GM18873 (cell line): ENCODE results near the gene C2orf92.

Source experiments
- ATAC-seq: cut with Tn5 transposase; IDR thresholded peaks from one replicate; pipeline ENCODE4 v1.9.1; 2021; ENCODE audit warnings: mild to moderate bottlenecking, moderate library complexity, moderate number of reproducible peaks; ENCODE audit not compliant: unreplicated experiment, low FRiP score

C2orf92 gene

GRCh38 chr2:97726261-97727064 lies 57.0 kb downstream of the C2orf92 start:
- ATAC-seq = no peak

DNA sequence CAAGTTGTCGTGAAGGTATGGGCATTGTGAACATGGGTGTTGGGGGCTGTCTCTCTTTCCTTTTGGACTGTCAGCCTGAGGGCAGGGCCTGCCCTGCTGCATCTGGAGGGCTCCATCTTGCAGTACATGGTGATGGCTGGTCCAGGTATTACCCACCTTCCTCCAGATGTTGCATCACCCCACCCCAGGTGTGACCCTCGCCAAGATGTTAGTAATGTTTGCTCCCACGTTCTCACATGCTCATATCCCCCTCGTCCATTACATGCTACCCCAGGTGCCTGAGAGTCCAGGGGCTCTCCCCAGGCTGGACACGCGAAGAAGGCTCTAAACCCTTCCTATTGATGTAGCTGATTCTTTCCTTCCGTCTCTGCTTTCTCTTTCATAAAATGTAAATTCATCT lies 57.8 kb downstream of the C2orf92 start:
- no peak for ATAC-seq

DNA sequence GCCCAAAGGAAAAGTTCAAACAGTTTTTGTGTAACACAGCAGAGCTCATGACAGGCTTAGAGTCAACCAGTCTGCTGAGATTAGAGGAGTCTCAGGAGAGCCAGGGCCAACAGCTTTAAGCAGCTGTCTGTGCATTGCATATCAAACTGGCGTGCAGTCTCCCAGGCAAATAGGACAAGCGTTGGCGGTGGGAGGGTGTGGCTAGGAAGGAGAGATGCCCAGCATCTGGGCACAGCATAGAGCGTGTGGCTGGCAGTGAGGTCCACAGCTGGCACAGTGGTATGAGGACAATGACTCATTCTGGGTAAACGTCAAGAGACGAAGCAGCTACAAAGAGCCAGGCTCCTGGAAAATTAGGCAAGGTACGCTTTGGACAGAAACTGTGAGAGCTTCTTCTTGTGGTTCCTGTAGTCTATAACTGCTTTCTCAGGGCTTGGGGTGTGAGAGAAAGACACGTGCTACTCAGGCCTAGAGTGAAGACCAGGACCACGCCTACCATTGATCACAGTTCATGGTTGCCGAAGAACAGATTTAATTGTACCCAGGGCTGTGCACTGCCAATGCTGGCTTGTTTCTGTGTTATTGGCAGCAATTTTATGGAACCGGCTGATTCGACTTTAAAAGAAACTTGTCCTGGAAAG lies 58.7 kb downstream of the C2orf92 start:
- ATAC-seq = no peak

- no peak for ATAC-seq
These were observed 60.7 kb downstream of the C2orf92 start for GRCh38 chr2:97730245-97730644.

- no peak for ATAC-seq
These were observed 61.9 kb downstream of the C2orf92 start for GRCh38 chr2:97731274-97732020.

DNA sequence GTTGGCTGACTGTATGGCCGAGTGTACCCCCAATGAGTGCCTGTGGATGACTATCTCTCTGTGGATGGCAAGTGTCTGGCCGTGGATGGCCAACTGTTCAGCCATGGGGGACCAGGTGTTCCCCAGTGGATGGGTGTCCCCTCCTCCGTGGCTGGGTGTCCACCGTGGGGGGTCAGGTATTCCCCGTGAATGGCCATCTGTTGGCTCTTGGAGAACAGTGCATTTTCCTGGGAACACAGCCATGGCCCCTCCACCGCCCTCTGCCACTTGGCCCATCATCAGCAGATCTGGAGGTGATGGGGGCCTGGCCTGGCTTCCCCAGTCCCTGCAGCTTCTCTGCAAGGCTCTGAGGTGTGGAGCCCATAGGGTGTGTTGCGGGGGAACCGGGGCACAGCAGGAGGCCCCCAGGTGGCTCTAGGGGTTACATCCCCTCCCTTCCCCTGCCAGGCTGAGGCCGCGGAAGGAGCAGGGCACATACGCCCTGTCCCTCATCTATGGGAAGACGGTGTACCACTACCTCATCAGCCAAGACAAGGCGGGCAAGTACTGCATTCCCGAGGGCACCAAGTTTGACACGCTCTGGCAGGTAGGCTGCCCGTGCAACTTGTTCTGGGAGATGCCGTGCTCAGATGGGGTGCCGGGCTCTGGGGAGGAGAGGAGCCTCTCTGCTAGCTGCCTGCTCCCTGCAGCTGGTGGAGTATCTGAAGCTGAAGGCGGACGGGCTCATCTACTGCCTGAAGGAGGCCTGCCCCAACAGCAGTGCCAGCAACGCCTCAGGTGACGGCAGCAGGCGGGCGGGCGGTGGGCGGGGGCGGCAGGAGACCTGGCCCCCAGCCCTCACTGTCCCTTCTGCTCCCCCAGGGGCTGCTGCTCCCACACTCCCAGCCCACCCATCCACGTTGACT lies 63.2 kb downstream of the C2orf92 start:
- ATAC-seq = no peak

DNA sequence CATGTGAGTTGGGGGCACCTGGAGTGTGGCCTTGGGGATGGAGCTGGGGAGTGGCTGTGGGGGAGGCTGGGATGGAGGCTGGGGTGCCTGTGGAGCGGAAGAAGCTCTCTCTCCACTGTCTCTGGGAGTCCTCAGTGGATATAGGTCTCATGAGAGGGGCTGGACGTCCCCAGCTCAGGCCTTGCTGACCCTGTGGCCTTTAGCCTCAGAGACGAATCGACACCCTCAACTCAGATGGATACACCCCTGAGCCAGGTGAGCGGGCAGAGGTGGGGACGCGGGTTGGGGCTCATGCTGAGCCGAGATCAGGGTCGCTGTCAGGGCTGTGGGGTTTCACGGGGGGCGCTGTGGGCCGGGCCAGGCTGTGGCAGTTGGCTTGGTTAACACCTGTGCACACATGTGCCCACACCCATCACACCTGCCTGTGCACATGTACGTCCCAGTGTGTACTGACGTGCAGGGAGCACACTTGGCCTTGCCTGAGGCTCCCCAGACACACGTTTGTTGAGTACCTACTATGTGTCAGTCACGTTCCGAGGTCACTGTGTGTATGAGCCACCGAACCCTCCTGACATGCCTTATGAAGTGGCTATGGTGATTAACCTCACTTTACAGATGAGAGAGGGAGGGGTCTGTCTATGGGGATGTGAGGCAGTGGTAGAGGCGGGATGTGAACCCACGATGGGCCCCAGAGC lies 64.0 kb downstream of the C2orf92 start:
- no peak for ATAC-seq

DNA sequence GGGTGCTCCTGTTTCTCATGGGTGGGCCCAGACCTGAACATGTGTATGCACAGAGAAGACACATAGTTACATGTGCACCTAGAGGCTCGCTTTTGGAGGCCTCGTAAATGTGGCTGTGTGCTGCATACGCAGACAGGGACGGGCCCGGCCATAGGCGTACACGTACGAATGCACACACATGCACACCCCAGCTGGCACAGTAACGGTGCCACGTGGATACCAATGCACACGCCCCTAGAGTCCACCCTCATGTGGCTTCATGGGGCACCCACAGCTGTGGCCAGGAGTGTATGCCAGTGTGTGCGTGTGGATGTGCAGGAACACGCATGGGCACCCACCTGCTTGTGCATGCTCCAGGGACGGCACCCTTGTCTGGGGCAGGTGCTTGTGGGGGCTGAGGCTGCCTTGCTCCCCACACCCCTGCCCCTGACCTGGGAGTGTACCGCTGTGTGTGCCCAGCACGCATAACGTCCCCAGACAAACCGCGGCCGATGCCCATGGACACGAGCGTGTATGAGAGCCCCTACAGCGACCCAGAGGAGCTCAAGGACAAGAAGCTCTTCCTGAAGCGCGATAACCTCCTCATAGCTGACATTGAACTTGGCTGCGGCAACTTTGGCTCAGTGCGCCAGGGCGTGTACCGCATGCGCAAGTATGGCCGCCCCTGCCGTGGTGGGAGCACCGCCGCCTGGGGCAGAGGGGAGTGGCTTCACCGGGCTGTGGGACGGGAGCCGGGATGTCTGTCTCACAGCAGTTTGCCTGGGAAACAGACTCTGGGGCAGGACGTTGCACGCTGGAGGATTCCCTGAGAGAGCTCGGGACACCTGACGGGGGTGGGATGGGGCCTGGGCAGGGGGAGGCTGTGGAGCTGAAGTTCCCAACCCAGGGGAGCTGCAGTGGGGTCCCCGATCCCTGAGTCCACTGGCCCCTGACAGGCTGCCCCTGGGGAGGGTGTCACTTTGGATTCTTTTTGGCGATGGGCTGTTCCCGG lies 64.8 kb downstream of the C2orf92 start:
- no peak for ATAC-seq

GRCh38 chr2:97735161-97735561 lies 65.6 kb downstream of the C2orf92 start:
- ATAC-seq = no peak

GRCh38 chr2:97736185-97736584 lies 66.7 kb downstream of the C2orf92 start:
- ATAC-seq = no peak

- no peak for ATAC-seq
These were observed 67.3 kb downstream of the C2orf92 start for GRCh38 chr2:97736608-97737330.

- no peak for ATAC-seq
These were observed 68.1 kb downstream of the C2orf92 start for GRCh38 chr2:97737421-97738178.

DNA sequence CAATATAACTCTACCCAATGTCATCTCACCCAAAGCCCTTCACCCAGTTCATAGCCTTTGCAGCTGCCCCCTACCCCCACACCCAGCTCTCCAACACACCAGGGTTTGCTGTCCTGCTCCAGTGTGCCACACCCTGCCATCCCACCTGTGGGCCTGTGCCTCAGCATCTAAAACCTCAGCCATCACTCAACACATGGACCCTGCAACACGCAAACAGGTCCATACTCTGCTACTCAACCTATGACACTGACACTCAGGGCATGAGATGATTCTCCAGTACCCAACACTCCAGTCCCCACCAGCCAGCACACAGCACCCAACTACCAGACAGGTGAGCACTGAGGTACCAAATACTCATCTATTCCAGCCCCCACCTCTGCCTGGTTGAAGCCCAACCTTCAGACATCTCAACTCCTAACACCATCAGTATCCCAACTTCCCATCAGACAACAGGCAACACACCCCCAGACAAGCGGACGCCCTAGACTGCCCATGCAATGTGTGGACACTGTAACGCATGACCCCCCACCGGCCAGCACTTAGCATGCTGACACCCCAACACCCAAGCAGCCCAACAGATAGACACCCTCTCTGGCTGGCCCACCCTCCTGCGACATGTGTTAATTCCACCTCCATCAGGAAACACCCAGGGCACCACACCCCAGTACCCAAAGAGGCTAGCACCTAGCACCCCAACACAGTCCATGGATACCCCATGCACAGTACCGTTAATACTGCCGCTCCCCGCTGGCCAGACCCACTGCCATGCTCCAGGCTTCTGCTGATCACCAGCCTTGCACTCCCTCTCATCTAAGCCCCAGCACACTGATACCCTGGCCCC lies 68.9 kb downstream of the C2orf92 start:
- no peak for ATAC-seq

GRCh38 chr2:97739020-97739892 lies 69.7 kb downstream of the C2orf92 start:
- no peak for ATAC-seq

- ATAC-seq = no peak
These were observed 70.4 kb downstream of the C2orf92 start for GRCh38 chr2:97739893-97740245.
